ENCODE results near the gene SRSF9. TPM values are rescaled to one million over a fixed set of nuclear protein-coding genes. Genes with fewer than 3 reads are reported as not detected.

Gene SRSF9
- total and polyA plus RNA-seq, 2 of the 4 experiments (the other 2 are of a cell fraction): 102 to 143 TPM

DNA sequence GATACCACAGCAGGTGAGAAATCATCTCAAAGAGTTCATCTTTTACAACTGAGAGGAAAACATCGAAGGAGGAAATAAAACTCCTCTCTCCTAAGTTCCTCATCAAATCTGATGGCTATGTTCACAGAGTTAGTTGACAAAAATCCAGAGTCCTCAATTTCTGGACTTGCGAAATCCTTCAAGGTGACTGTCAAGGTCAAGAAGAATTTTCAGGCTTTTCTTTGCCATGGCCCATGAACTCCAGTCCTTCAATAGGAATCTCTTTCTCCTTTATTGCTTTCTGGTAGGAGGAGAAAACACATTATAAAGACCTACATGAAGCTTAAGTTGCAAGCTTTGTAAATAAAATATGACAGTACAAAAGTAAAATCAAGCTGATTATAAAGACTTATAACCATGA is 24.9 kb downstream of the SRSF9 start:
- no peak overlapping the region for H4K5ac ChIP-seq (ENCODE audit: low read depth, low read length)
- no peak overlapping the region for H3K27ac ChIP-seq (ENCODE audit: insufficient read depth, low read length)
- H3K4me1 ChIP-seq (ENCODE audit: control insufficient read depth, insufficient read depth, low read length): peaks cover 7% of the 10 kb centered on the region
- H2BK5ac ChIP-seq (ENCODE audit: low read depth, low read length, poor library complexity, severe bottlenecking): no peak overlapping the region
- no peak overlapping the region for H3K56ac ChIP-seq (ENCODE audit: extremely low read depth, insufficient read depth, low read length)
- H3K9me1 ChIP-seq (ENCODE audit: insufficient read depth, low read length): no peaks in the 10 kb centered on the region
- TF ChIP-seq FOS (IDR thresholded peaks at IDR 0.05; ENCODE audit: low read depth, low read length) (no peak), CEBPB (IDR thresholded peaks at IDR 0.05; ENCODE audit: low read depth, low read length) (0 out of 2 replicates have a peak, but pooled peaks have one; percentile 6)
- TF ChIP-seq, protein P1, sequence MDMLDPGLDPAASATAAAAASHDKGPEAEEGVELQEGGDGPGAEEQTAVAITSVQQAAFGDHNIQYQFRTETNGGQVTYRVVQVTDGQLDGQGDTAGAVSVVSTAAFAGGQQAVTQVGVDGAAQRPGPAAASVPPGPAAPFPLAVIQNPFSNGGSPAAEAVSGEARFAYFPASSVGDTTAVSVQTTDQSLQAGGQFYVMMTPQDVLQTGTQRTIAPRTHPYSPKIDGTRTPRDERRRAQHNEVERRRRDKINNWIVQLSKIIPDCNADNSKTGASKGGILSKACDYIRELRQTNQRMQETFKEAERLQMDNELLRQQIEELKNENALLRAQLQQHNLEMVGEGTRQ (IDR thresholded peaks at IDR 0.05; ENCODE audit: low read depth, low read length): no peak
- ChIA-PET CTCF (no interaction called here), POLR2A (ENCODE audit: unreplicated experiment) (no interaction called here)
- no peak overlapping the region for H4K91ac ChIP-seq (ENCODE audit: insufficient read depth, low read depth, low read length)
- H3K9me3 ChIP-seq (ENCODE audit: control insufficient read depth, insufficient read depth, low read length): no peaks in the 10 kb centered on the region
- peaks cover 8% of the 10 kb centered on the region; the same call in 1 of the 2 replicates for H4K20me1 ChIP-seq (ENCODE audit: insufficient read depth, low read length)
- DNase-seq (no peak), ATAC-seq (ENCODE audit: low read depth) (no peak)
- H2AK9ac ChIP-seq (replicated peaks; ENCODE audit: low read depth, low read length, poor library complexity): no peak overlapping the region
- no peak overlapping the region for H3K4me2 ChIP-seq (ENCODE audit: low read depth, low read length)
- no peak overlapping the region for H3K4me3 ChIP-seq (ENCODE audit: insufficient read depth, low read depth, low read length)
- intact Hi-C loops (cut with micrococcal nuclease): no loop called here
- dilution Hi-C loops (cut with HindIII; ENCODE audit: low sequenced_read_pairs, unreplicated experiment): no loop called here
- no peak overlapping the region for H2BK15ac ChIP-seq (ENCODE audit: low read depth, low read length)
- H3K4ac ChIP-seq (ENCODE audit: low read depth, low read length): no peak overlapping the region
- H3K9ac ChIP-seq (ENCODE audit: low read depth, low read length): no peak overlapping the region
- no peak overlapping the region for H3K14ac ChIP-seq (replicated peaks; ENCODE audit: low read depth, low read length)
- H3K27me3 ChIP-seq (ENCODE audit: control insufficient read depth, insufficient read depth, low read length): no peaks in the 10 kb centered on the region
- BruUV-seq (replicated peaks): no TSS peak
- H4K8ac ChIP-seq (ENCODE audit: low read depth in 2 of 2, low read length in 2 of 2): no peak overlapping the region
- H3K18ac ChIP-seq (ENCODE audit: low read depth, low read length): no peak overlapping the region
- no peak overlapping the region for H3K23ac ChIP-seq (ENCODE audit: low read depth, low read length)
- no peak overlapping the region for H2BK120ac ChIP-seq (ENCODE audit: low read depth, low read length)
- in situ Hi-C loops (cut with MboI; ENCODE audit: low sequenced_read_pairs): loop anchor here (25.0 kb wide), 1 partner anchor 107 kb away; the partner anchor contains the start of gene PLA2G1B
- H3K36me3 ChIP-seq (ENCODE audit: control insufficient read depth, insufficient read depth, low read length): peaks cover 13% of the 10 kb centered on the region
- no CpG with 5 or more reads among the region's 2 CpGs for WGBS, 2 experiments (ENCODE audit: extremely low coverage in 2 of 2, insufficient read length in 1 of 2)
- no peak overlapping the region for H2AFZ ChIP-seq (replicated peaks; ENCODE audit: low read length, poor library complexity)
- no peak overlapping the region for H2BK20ac ChIP-seq (ENCODE audit: low read depth, low read length)
- no peak overlapping the region for H2AK5ac ChIP-seq (ENCODE audit: low read depth, low read length)
- H3K79me1 ChIP-seq (ENCODE audit: low read depth in 1 of 2, low read length in 2 of 2): peaks cover 17 to 51% of the 10 kb centered on the region in 2 experiments
